T-cell (primary cell): ENCODE measurements around the gene POLR1E. TPM values are rescaled to one million over a fixed set of nuclear protein-coding genes. Genes with fewer than 3 reads are reported as not detected.
A peak's percentile ranks its signal among the peaks of the same experiment; 100 is the strongest.

Experiments used
- ATAC-seq, 4 experiments: fragments of 200-7000 bp in 3 of 4; fragments of 150-1000 bp in 1 of 4; cut with Tn5 transposase; replicated peaks in 1 of 4; 1 replicate in 3 of 4; 2 replicates in 1 of 4; pipeline ENCODE4 v1.10.0; 2021; ENCODE audit warnings: moderate library complexity in 3 of 4, mild to moderate bottlenecking in 2 of 4, moderate number of reproducible peaks in 1 of 4
- CTCF ChIA-PET, 2 donors: fragments of 300-600 bp; sonication (Branson Sonifier 250); formaldehyde crosslinking; loops; one replicate each; lab custom pipeline; 2022; ENCODE audit warnings: antibody characterized with exemption in 2 of 2; lab: Charles Lee
- POLR2A ChIA-PET, 2 donors: fragments of 300-600 bp; sonication (Branson Sonifier 250); formaldehyde crosslinking; loops; one replicate each; lab custom pipeline; 2022; ENCODE audit warnings: antibody characterized with exemption in 2 of 2; lab: Charles Lee
- DNase-seq, 35 experiments: peaks; one replicate each; pipeline versions ENCODE4 v3.0.0 to v3.0.0-alpha.2; 2013 to 2023
- H3K27ac ChIP-seq: one replicate; pipeline ENCODE4 v1.5.1; 2013; ENCODE audit warnings: low read length
- H3K27me3 ChIP-seq, 2 experiments: replicated peaks in 1 of 2; 1 replicate in 1 of 2; 2 replicates in 1 of 2; pipeline versions ENCODE4 v1.6.1 to v1.7.0; 2013; ENCODE audit warnings: low read length in 1 of 2, mixed read lengths in 1 of 2; ENCODE audit not compliant: control insufficient read depth in 2 of 2, insufficient read depth in 2 of 2; ENCODE audit errors: extremely low read depth in 1 of 2
- H3K36me3 ChIP-seq, 2 donors: 1 replicate in 1 of 2; 2 replicates in 1 of 2; pipeline versions ENCODE4 v1.6.1 to v1.7.0; 2013; ENCODE audit warnings: low read length in 1 of 2; ENCODE audit not compliant: control insufficient read depth in 2 of 2, insufficient read depth in 1 of 2; ENCODE audit errors: extremely low read depth in 1 of 2
- H3K4me1 ChIP-seq, 2 experiments: 1 replicate in 1 of 2; 2 replicates in 1 of 2; pipeline versions ENCODE4 v1.6.1 to v1.7.0; 2013; ENCODE audit warnings: low read length in 2 of 2, mixed read lengths in 1 of 2; ENCODE audit not compliant: insufficient read depth in 2 of 2, control insufficient read depth in 1 of 2; ENCODE audit errors: extremely low read depth in 1 of 2
- H3K4me3 ChIP-seq, 2 donors: 1 replicate in 1 of 2; 2 replicates in 1 of 2; pipeline versions ENCODE4 v1.5.1 to v1.7.0; 2013; ENCODE audit warnings: mild to moderate bottlenecking in 2 of 2, low read length in 1 of 2, moderate library complexity in 1 of 2; ENCODE audit not compliant: control insufficient read depth in 1 of 2; ENCODE audit errors: extremely low read depth in 1 of 2
- H3K9me3 ChIP-seq: 2 replicates; pipeline ENCODE4 v1.7.0; 2013
- H3K27ac Mint-ChIP-seq, 2 donors: one replicate each; pipeline ENCODE4 v1.8.0; 2020 to 2021; ENCODE audit warnings: mild to moderate bottlenecking in 2 of 2, mixed read lengths in 2 of 2
- H3K27me3 Mint-ChIP-seq, 2 donors: one replicate each; pipeline ENCODE4 v1.8.0; 2021 to 2022; ENCODE audit warnings: mixed read lengths in 2 of 2
- H3K36me3 Mint-ChIP-seq: one replicate; pipeline ENCODE4 v1.8.0; 2021; ENCODE audit warnings: mixed read lengths
- H3K4me1 Mint-ChIP-seq, 3 donors: one replicate each; pipeline ENCODE4 v1.8.0; 2020 to 2022; ENCODE audit warnings: mixed read lengths in 3 of 3, mild to moderate bottlenecking in 1 of 3
- H3K4me3 Mint-ChIP-seq, 3 donors: one replicate each; pipeline ENCODE4 v1.8.0; 2020 to 2022; ENCODE audit warnings: mild to moderate bottlenecking in 3 of 3, mixed read lengths in 3 of 3, moderate library complexity in 3 of 3
- H3K9me3 Mint-ChIP-seq, 3 donors: one replicate each; pipeline ENCODE4 v1.8.0; 2020 to 2022; ENCODE audit warnings: mixed read lengths in 3 of 3
- WGBS: methylation state at CpG from one replicate; pipeline ENCODE4 v1.1.5; 2013; ENCODE audit warnings: missing lambda C conversion rate; ENCODE audit not compliant: insufficient coverage; 5-methylcytosine and 5-hydroxymethylcytosine counted together
- total RNA-seq, 35 experiments: library from RNA in 6 of 35; stranded (reverse) in 6 of 35; fragments of 120-200 nt in 1 of 35; gene quantifications; one replicate each; pipeline versions ENCODE4 v1.2.1 to v1.2.4 and lab custom pipeline; 2013 to 2026

POLR1E gene
- total RNA-seq, 5 donors from 2014 or later (not counting 1 experiment from before 2014, with no cell fraction given): 31.5 to 37.4 (median 35.0) TPM

- Histone ChIP-seq H3K4me1 (peaks cover 0 to 24% of the 10 kb centered on the region in 2 experiments), H3K36me3 (peaks cover 33 to 54% of the 10 kb centered on the region in 2 donors), H3K4me3 (peak overlapping the region in 1 of 2 donors; percentile 25), H3K27ac (peak overlapping the region; percentile 74), H3K9me3 (no peaks in the 10 kb centered on the region), H3K27me3 (no peaks in the 10 kb centered on the region)
- ATAC-seq: peak; percentile 56 to 88 (median 77)
- Mint-ChIP-seq H3K36me3 (peaks cover 55% of the 10 kb centered on the region), H3K9me3 (no peaks in the 10 kb centered on the region), H3K4me1 (peaks cover 19 to 41% (median 21%) of the 10 kb centered on the region in 3 donors), H3K27me3 (no peaks in the 10 kb centered on the region), H3K4me3 (peak overlapping the region in 2 of 3 donors; percentile 63 to 77), H3K27ac (peak overlapping the region; percentile 71 to 92)
- 59% methylated on average over 3 of the region's 3 CpGs for WGBS
- ChIA-PET CTCF (interaction anchor here (0.6 to 1.3 kb wide), 2 partner anchors 8 to 77 kb away, joined by 3 read pairs; no protein-coding TSS in a partner anchor), POLR2A (interaction anchor here in 1 of 2 donors (0.9 to 1.4 kb wide), 4 partner anchors 9 to 38 kb away, joined by 3 to 4 read pairs (median 4); partner anchors contain the start of genes POLR1E and ZBTB5)
- DNase-seq: peak in 33 of 35 experiments; percentile 10 to 64 (median 34)
Measured at GRCh38 chr9:37503736-37504135, 18.0 kb downstream of the POLR1E start.

- Mint-ChIP-seq H3K4me1 (peaks cover 19 to 41% (median 21%) of the 10 kb centered on the region in 3 donors), H3K27me3 (no peaks in the 10 kb centered on the region), H3K27ac (peak overlapping the region; percentile 34 to 71), H3K9me3 (no peaks in the 10 kb centered on the region), H3K4me3 (peak overlapping the region in 2 of 3 donors; percentile 47 to 63), H3K36me3 (peaks cover 55% of the 10 kb centered on the region)
- peak overlapping the region; percentile 74 for H3K27ac ChIP-seq
- no peaks in the 10 kb centered on the region for H3K9me3 ChIP-seq
- H3K4me3 ChIP-seq: peak overlapping the region in 1 of 2 donors; percentile 25
- CTCF ChIA-PET: interaction anchor here in 1 of 2 donors (1.3 kb wide), 1 partner anchor 7 kb away, joined by 3 read pairs; no protein-coding TSS in a partner anchor
- DNase-seq: no peak
- H3K36me3 ChIP-seq: peaks cover 33 to 48% of the 10 kb centered on the region in 2 donors
- H3K4me1 ChIP-seq: peaks cover 0 to 24% of the 10 kb centered on the region in 2 experiments
- no peaks in the 10 kb centered on the region for H3K27me3 ChIP-seq
- WGBS: 86% methylated on average over 1 of the region's 5 CpGs
- ATAC-seq: no peak
- POLR2A ChIA-PET: interaction anchor here in 1 of 2 donors (1.0 to 1.4 kb wide), 3 partner anchors 18 to 39 kb away, joined by 3 to 4 read pairs (median 4); partner anchors contain the start of genes POLR1E and ZBTB5
Measured at GRCh38 chr9:37504605-37505004, 18.9 kb downstream of the POLR1E start.

- Histone ChIP-seq H3K9me3 (no peaks in the 10 kb centered on the region), H3K36me3 (peaks cover 14 to 23% of the 10 kb centered on the region in 2 donors), H3K4me1 (peaks cover 0 to 29% of the 10 kb centered on the region in 2 experiments), H3K27me3 (no peaks in the 10 kb centered on the region), H3K4me3 (no peak overlapping the region), H3K27ac (no peak overlapping the region)
- Mint-ChIP-seq H3K4me3 (peak overlapping the region in 1 of 3 donors; percentile 9), H3K9me3 (no peaks in the 10 kb centered on the region), H3K4me1 (peaks cover 15 to 37% (median 21%) of the 10 kb centered on the region in 3 donors), H3K36me3 (peaks cover 31% of the 10 kb centered on the region), H3K27me3 (no peaks in the 10 kb centered on the region), H3K27ac (peak overlapping the region in 1 of 2 donors; percentile 46)
- POLR2A ChIA-PET: no interaction called here
- ATAC-seq (no peak), DNase-seq (no peak)
- CTCF ChIA-PET: interaction anchor here in 1 of 2 donors (0.6 to 1.9 kb wide), 3 partner anchors 12 to 93 kb away, joined by 3 to 6 read pairs (median 4); no protein-coding TSS in a partner anchor
- 96% methylated on average over 8 of the region's 11 CpGs for WGBS
Measured at GRCh38 chr9:37507566-37508134, 21.9 kb downstream of the POLR1E start.

- DNase-seq (no peak), ATAC-seq (no peak)
- Mint-ChIP-seq H3K4me3 (no peak overlapping the region), H3K27me3 (no peaks in the 10 kb centered on the region), H3K36me3 (peaks cover 25% of the 10 kb centered on the region), H3K4me1 (peaks cover 9 to 31% (median 16%) of the 10 kb centered on the region in 3 donors), H3K9me3 (no peaks in the 10 kb centered on the region), H3K27ac (peak overlapping the region in 1 of 2 donors; percentile 23)
- WGBS: 94% methylated on average over 3 of the region's 5 CpGs
- ChIA-PET CTCF (interaction anchor here (0.6 to 1.9 kb wide), 4 partner anchors 8 to 118 kb away, joined by 3 to 6 read pairs (median 4); no protein-coding TSS in a partner anchor), POLR2A (no interaction called here)
- H3K9me3 ChIP-seq: no peaks in the 10 kb centered on the region
- no peak overlapping the region for H3K4me3 ChIP-seq
- H3K27ac ChIP-seq: no peak overlapping the region
- no peaks in the 10 kb centered on the region for H3K27me3 ChIP-seq
- peaks cover 10 to 17% of the 10 kb centered on the region in 2 donors for H3K36me3 ChIP-seq
- peaks cover 0 to 28% of the 10 kb centered on the region in 2 experiments for H3K4me1 ChIP-seq
Measured at GRCh38 chr9:37508135-37508833, 22.5 kb downstream of the POLR1E start.

- H3K36me3 ChIP-seq: peaks cover 8 to 12% of the 10 kb centered on the region in 2 donors
- Mint-ChIP-seq H3K27ac (no peak overlapping the region), H3K4me1 (peaks cover 4 to 26% (median 11%) of the 10 kb centered on the region in 3 donors), H3K36me3 (peaks cover 20% of the 10 kb centered on the region), H3K9me3 (no peaks in the 10 kb centered on the region), H3K27me3 (no peaks in the 10 kb centered on the region), H3K4me3 (no peak overlapping the region)
- no peaks in the 10 kb centered on the region for H3K9me3 ChIP-seq
- 90% methylated on average over 2 of the region's 3 CpGs for WGBS
- H3K4me1 ChIP-seq: peaks cover 0 to 23% of the 10 kb centered on the region in 2 experiments
- no peak overlapping the region for H3K4me3 ChIP-seq
- no peak overlapping the region for H3K27ac ChIP-seq
- peak in 1 of 35 experiments; percentile 36 for DNase-seq
- no peaks in the 10 kb centered on the region for H3K27me3 ChIP-seq
- ATAC-seq: peak in 1 of 4 experiments; percentile 24
- CTCF ChIA-PET: interaction anchor here (0.6 to 1.9 kb wide), 4 partner anchors 9 to 118 kb away, joined by 3 to 6 read pairs (median 4); no protein-coding TSS in a partner anchor
- POLR2A ChIA-PET: no interaction called here
Measured at GRCh38 chr9:37508834-37509206, 23.1 kb downstream of the POLR1E start.

GRCh38 chr9:37509536-37509935 lies 23.8 kb downstream of the POLR1E start:
- H3K4me1 ChIP-seq: peaks cover 0 to 16% of the 10 kb centered on the region in 2 experiments
- peaks cover 8 to 9% of the 10 kb centered on the region in 2 donors for H3K36me3 ChIP-seq
- POLR2A ChIA-PET: no interaction called here
- CTCF ChIA-PET: interaction anchor here in 1 of 2 donors (1.9 kb wide), 1 partner anchor 95 kb away, joined by 6 read pairs; no protein-coding TSS in a partner anchor
- H3K9me3 ChIP-seq: no peaks in the 10 kb centered on the region
- H3K27me3 ChIP-seq: no peaks in the 10 kb centered on the region
- Mint-ChIP-seq H3K4me3 (no peak overlapping the region), H3K9me3 (no peaks in the 10 kb centered on the region), H3K4me1 (peaks cover 0 to 21% (median 8%) of the 10 kb centered on the region in 3 donors), H3K27me3 (no peaks in the 10 kb centered on the region), H3K27ac (no peak overlapping the region), H3K36me3 (peaks cover 20% of the 10 kb centered on the region)
- no peak for ATAC-seq
- H3K4me3 ChIP-seq: no peak overlapping the region
- no peak for DNase-seq
- no peak overlapping the region for H3K27ac ChIP-seq
- WGBS: 94% methylated on average over 3 of the region's 7 CpGs
